Measurements from ENCODE around the gene CTNNA1.
"Not testable (repeated sequence)": the region's sequence is repeated elsewhere in the genome, so short reads cannot be mapped to it uniquely, and the experiment has no call there.

Gene CTNNA1

DNA sequence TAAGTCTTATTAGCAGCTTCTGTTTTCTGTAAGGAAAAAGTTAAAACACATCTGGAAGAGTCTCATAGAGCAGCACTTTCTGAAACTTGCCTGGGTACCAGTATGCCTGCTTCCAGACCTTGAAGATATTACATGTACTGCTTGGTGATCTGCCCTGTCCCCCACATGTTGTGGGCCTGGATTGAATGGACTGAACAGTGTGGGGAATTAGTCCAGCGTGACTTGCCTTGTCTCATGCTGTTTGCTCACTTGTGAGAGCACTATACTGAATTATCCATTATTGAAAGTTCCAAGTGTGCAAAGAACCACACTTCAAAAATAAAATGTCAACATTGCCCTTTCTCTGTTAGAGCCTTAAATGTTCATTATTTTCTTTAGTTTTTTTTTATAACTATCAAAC lies 8.9 kb downstream of the CTNNA1 start:
- Histone ChIP-seq H3K27ac (no peak overlapping the region), H3K4me3 (no peak overlapping the region)
- no peak for DNase-seq (ENCODE audit: low spot score)
- TF ChIP-seq, protein P1, sequence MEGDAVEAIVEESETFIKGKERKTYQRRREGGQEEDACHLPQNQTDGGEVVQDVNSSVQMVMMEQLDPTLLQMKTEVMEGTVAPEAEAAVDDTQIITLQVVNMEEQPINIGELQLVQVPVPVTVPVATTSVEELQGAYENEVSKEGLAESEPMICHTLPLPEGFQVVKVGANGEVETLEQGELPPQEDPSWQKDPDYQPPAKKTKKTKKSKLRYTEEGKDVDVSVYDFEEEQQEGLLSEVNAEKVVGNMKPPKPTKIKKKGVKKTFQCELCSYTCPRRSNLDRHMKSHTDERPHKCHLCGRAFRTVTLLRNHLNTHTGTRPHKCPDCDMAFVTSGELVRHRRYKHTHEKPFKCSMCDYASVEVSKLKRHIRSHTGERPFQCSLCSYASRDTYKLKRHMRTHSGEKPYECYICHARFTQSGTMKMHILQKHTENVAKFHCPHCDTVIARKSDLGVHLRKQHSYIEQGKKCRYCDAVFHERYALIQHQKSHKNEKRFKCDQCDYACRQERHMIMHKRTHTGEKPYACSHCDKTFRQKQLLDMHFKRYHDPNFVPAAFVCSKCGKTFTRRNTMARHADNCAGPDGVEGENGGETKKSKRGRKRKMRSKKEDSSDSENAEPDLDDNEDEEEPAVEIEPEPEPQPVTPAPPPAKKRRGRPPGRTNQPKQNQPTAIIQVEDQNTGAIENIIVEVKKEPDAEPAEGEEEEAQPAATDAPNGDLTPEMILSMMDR (IDR thresholded peaks at IDR 0.05) = no peak

GRCh38 chr5:138763037-138763778 lies 10.0 kb downstream of the CTNNA1 start:
- TF ChIP-seq, protein P1 (IDR thresholded peaks at IDR 0.05) = no peak
- Histone ChIP-seq H3K27ac (no peak overlapping the region), H3K4me3 (no peak overlapping the region)
- no peak for DNase-seq (ENCODE audit: low spot score)

DNA sequence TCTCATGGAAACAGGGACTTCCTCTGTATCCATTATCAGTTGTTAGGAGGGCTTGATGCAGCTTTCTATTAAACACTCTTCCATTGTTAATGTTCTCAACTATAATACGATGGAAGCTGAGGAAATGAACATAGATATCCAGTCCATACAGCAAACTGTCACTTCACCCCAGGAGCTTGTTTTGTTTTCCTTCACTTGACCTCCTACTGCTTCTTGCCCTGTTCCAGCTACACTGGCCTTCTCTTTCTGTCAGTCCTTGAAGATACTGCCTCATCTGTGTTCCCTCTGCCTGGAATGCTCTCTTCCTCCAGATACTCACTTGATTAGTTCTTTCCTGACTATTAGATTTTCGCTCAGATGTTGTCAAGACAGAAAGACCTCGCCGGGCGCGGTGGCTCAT lies 17.1 kb downstream of the CTNNA1 start:
- TF ChIP-seq, protein P1 (IDR thresholded peaks at IDR 0.05) = no peak
- H3K4me3 ChIP-seq = no peak overlapping the region
- H3K27ac ChIP-seq = no peak overlapping the region
- DNase-seq (ENCODE audit: low spot score) = no peak

DNA sequence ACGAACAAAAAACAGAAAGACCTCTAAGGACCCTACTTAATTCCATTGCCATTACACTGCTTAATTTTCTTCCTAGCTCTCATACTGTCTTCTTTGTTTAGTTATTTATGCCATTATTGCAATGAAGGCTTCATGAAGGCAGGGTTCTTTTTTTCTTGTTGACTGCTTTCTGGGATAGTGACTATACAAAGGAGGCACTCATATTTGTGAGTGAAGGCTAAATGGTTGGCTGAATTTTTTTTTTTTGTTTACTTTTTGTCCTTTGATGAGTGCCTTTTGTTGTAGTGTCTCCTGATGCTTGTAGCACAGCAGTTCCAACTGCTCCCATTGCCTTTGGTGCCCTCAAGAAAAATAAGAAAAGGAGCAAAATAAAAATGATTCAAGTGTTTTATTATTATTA lies 17.8 kb downstream of the CTNNA1 start:
- TF ChIP-seq, protein P1 (IDR thresholded peaks at IDR 0.05) = no peak
- Histone ChIP-seq H3K4me3 (no peak overlapping the region), H3K27ac (no peak overlapping the region)
- no peak for DNase-seq (ENCODE audit: low spot score)

DNA sequence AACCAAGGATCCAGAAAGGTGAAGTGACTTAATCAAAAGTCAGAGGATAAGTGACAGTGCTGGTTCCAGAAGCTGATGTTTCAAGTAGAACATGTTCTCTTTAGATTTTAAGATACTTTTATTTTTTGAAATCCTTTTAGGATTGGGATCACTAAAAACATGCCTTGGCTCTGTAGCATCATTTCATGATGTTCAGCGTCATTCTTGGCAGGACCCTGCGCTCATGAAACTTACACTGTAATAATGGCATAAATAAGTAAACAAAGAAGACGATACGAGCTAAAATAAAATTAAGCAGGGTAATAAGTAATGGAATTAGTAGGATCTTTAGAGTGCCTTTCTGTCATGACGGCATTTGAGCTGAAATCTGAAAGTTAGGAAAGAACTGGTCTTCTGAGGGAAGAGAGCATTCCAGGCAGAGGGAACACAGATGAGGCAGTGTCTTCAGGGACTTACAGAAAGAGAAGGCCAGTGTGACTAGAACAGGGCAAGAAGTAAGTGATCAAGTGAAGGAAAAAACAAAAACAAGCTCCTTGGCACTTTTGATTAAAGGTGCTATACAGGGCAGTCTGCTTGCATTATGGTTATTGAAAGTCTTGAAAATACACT lies 19.9 kb downstream of the CTNNA1 start:
- TF ChIP-seq, protein P1 (IDR thresholded peaks at IDR 0.05) = no peak
- H3K4me3 ChIP-seq = no peak overlapping the region
- H3K27ac ChIP-seq = no peak overlapping the region
- no peak for DNase-seq (ENCODE audit: low spot score)

DNA sequence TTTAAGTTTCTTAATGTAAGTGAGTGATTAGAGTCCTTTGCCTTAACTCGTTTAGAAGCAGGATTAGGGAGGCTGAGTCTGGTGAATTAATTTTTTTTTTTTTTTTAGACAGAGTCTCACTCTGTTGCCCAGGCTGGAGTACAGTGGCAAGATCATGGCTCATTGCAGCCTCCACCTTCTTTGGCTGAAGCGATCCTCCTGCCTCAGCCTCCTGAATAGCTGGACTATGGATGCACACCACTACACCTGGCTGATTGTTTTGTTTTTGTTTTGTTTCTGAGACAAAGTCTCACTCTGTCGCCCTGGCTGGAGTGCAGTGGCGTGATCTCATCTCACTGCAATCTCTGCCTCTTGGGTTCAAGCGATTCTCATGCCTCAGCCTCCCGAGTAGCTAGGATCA lies 20.4 kb downstream of the CTNNA1 start:
- H3K4me3 ChIP-seq; DNase-seq (ENCODE audit: low spot score); H3K27ac ChIP-seq: not testable (repeated sequence)

DNA sequence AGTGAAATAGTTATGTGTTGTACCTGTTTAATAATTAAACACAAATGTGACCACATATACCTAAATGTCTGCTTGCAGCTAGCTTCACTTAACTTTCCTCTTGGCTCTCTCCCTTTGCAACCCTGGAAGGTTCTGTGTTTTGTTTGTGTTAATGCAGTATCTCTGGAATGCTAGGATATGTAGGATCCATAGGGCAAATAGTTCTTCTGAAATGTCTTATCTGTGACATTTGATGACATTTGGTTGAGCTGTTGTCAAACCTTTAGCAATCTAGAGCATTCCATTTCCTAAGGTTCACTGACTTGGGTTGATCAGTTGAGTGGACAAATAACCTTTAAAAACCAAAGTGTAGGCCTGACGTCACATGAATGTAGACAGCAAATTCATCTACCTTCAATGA lies 21.8 kb downstream of the CTNNA1 start:
- Histone ChIP-seq H3K27ac (no peak overlapping the region), H3K4me3 (no peak overlapping the region)
- DNase-seq (ENCODE audit: low spot score) = no peak
- TF ChIP-seq, protein P1 (IDR thresholded peaks at IDR 0.05) = no peak
